ENCODE data around the gene RAPGEF5. TPM values are rescaled to one million over a fixed set of nuclear protein-coding genes. Genes with fewer than 3 reads are reported as not detected.

RAPGEF5 gene
- total and polyA plus RNA-seq, 4 donors: 7.1 to 54.8 (median 13.0) TPM

GRCh38 chr7:22378199-22378980, 21.4 kb upstream of the RAPGEF5 start (continued):
- TF ChIP-seq MAX (IDR thresholded peaks at IDR 0.05): no peak
- peak; percentile 55 for TF ChIP-seq SP1 (IDR thresholded peaks at IDR 0.05)
- TF ChIP-seq TAF1 (conservative IDR thresholded peaks at IDR 0.05): no peak
- peak; percentile 31 for TF ChIP-seq YY1 (IDR thresholded peaks at IDR 0.05)
- TF ChIP-seq FOXA1 (IDR thresholded peaks at IDR 0.05): peak; percentile 82
- TF ChIP-seq HNF4G (IDR thresholded peaks at IDR 0.05): peak; percentile 49

GRCh38 chr7:22377703-22378102, 20.7 kb upstream of the RAPGEF5 start:
- no peaks in the 10 kb centered on the region for H3K9me3 ChIP-seq (ENCODE audit: control insufficient read depth in 4 of 4, low read length in 3 of 4)
- DNase-seq (ENCODE audit: low spot score): no peak
- 81% methylated on average over 2 of the region's 2 CpGs for WGBS
- TF ChIP-seq FOXA1 (IDR thresholded peaks at IDR 0.05) (no peak), JUND (IDR thresholded peaks at IDR 0.05) (no peak), TAF1 (conservative IDR thresholded peaks at IDR 0.05) (no peak), MAX (IDR thresholded peaks at IDR 0.05) (no peak), ATF3 (IDR thresholded peaks at IDR 0.05) (no peak), RAD21 (IDR thresholded peaks at IDR 0.05) (no peak), CTCF (IDR thresholded peaks at IDR 0.05; ENCODE audit: low read depth, low read length, missing input control) (no peak), RXRA (IDR thresholded peaks at IDR 0.05) (no peak)
- peak overlapping the region; percentile 11 to 25 for H3K27ac ChIP-seq (ENCODE audit: low read depth in 1 of 2, low read length in 2 of 2)
- H3K4me1 ChIP-seq (ENCODE audit: control insufficient read depth in 4 of 4, insufficient read depth in 4 of 4, low read length in 3 of 4): peaks cover 0 to 11% (median 4%) of the 10 kb centered on the region in 4 donors
- no peak overlapping the region for H3K9ac ChIP-seq (ENCODE audit: low read depth in 1 of 2, low read length in 2 of 2)
- no peaks in the 10 kb centered on the region for H3K27me3 ChIP-seq (ENCODE audit: control insufficient read depth in 4 of 4, insufficient read depth in 4 of 4, low read length in 3 of 4)
- H3K36me3 ChIP-seq (ENCODE audit: control insufficient read depth in 4 of 4, insufficient read depth in 3 of 4, low read depth in 1 of 4, low read length in 3 of 4): no peaks in the 10 kb centered on the region
- H3K4me3 ChIP-seq (ENCODE audit: low read depth in 1 of 3, low read length in 3 of 3): no peak overlapping the region

DNA sequence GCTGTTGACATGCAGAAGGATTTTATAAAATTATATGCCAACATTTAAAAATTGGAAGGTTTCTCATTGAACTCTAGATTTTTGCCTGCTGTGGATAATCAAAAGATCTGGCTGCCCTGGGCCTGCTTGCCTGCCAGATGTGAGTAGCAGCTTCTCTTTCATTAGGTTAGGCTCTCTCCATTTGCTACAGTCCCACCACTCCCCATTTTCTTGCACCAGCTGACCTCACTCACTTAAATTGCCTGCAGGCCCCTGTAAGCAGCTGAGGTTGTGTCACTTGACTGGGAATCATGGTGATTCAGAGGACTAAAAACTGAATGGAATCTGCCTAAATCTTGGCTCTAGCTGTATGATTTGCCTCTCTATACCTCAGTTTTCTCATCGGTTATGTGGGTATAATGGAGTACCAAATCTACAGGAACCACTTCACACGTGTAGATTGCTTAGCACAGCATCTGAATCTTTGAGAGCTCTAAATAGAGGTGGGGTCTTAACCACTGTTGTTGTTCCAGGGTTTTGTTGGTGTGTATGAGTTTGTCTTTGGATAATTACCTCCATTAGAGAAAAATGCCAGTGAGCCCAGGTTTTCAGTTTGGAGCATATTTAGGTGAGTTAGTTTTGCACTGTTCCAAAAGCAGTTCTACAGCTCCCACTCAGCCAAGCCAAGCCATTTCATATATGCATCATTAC, 18.6 kb upstream of the RAPGEF5 start:
- TF ChIP-seq RXRA (IDR thresholded peaks at IDR 0.05) (no peak), EGR1 (IDR thresholded peaks at IDR 0.05; ENCODE audit: low read depth in 2 of 2) (no peak), MAX (IDR thresholded peaks at IDR 0.05) (no peak), FOXA1 (IDR thresholded peaks at IDR 0.05) (no peak)
- DNase-seq (ENCODE audit: low spot score): no peak
- Histone ChIP-seq H3K4me1 (ENCODE audit: control insufficient read depth in 4 of 4, insufficient read depth in 4 of 4, low read length in 3 of 4) (peaks cover 0 to 11% (median 4%) of the 10 kb centered on the region in 4 donors), H3K36me3 (ENCODE audit: control insufficient read depth in 4 of 4, insufficient read depth in 3 of 4, low read depth in 1 of 4, low read length in 3 of 4) (no peaks in the 10 kb centered on the region), H3K9me3 (ENCODE audit: control insufficient read depth in 4 of 4, low read length in 3 of 4) (no peaks in the 10 kb centered on the region), H3K9ac (ENCODE audit: low read depth in 1 of 2, low read length in 2 of 2) (no peak overlapping the region), H3K27me3 (ENCODE audit: control insufficient read depth in 4 of 4, insufficient read depth in 4 of 4, low read length in 3 of 4) (no peaks in the 10 kb centered on the region), H3K27ac (ENCODE audit: low read depth in 1 of 2, low read length in 2 of 2) (no peak overlapping the region), H3K4me3 (ENCODE audit: low read depth in 1 of 3, low read length in 3 of 3) (no peak overlapping the region)
- WGBS: 94% methylated on average over 2 of the region's 2 CpGs
